ENCODE data around the gene CRLF2.
"Not testable (repeated sequence)": the region's sequence is repeated elsewhere in the genome, so short reads cannot be mapped to it uniquely, and the experiment has no call there.

CRLF2 gene

GRCh38 chrX:1212532-1212931, at the start of gene CRLF2:
Gene CRLF2, minus strand, starts transcription at chrX:1212649. Its CDS starts 15 bp downstream, at chrX:1212634.
- no peak for DNase-seq (ENCODE audit: low spot score)

- DNase-seq (ENCODE audit: low spot score) = not testable (repeated sequence)
These were observed 49.3 kb upstream of the CRLF2 start for GRCh38 chrX:1261771-1262170.

- DNase-seq (ENCODE audit: low spot score) = no peak
These were observed 48.8 kb upstream of the CRLF2 start for GRCh38 chrX:1261285-1261684.

GRCh38 chrX:1252861-1253260, 40.4 kb upstream of the CRLF2 start:
- no peak for DNase-seq (ENCODE audit: low spot score)

- no peak for DNase-seq (ENCODE audit: low spot score)
These were observed 36.8 kb upstream of the CRLF2 start for GRCh38 chrX:1249101-1249887.

GRCh38 chrX:1248331-1249061, 36.0 kb upstream of the CRLF2 start:
- no peak for DNase-seq (ENCODE audit: low spot score)

- DNase-seq (ENCODE audit: low spot score) = peak; percentile 55
These were observed 34.4 kb upstream of the CRLF2 start for GRCh38 chrX:1246816-1247215.

- DNase-seq (ENCODE audit: low spot score) = no peak
These were observed 32.0 kb upstream of the CRLF2 start for GRCh38 chrX:1244164-1245076.

GRCh38 chrX:1242891-1243402, 30.5 kb upstream of the CRLF2 start:
- no peak for DNase-seq (ENCODE audit: low spot score)

- not testable (repeated sequence) for DNase-seq (ENCODE audit: low spot score)
These were observed 28.1 kb upstream of the CRLF2 start for GRCh38 chrX:1240551-1240950.

- no peak for DNase-seq (ENCODE audit: low spot score)
These were observed 27.3 kb upstream of the CRLF2 start for GRCh38 chrX:1239681-1240142.

- no peak for DNase-seq (ENCODE audit: low spot score)
These were observed 19.5 kb upstream of the CRLF2 start for GRCh38 chrX:1231850-1232465.

GRCh38 chrX:1228101-1228500, 15.7 kb upstream of the CRLF2 start:
- DNase-seq (ENCODE audit: low spot score) = not testable (repeated sequence)

- no peak for DNase-seq (ENCODE audit: low spot score)
These were observed 13.8 kb upstream of the CRLF2 start for GRCh38 chrX:1226249-1226648.

- DNase-seq (ENCODE audit: low spot score) = no peak
These were observed 12.5 kb upstream of the CRLF2 start for GRCh38 chrX:1224954-1225353.

- DNase-seq (ENCODE audit: low spot score) = no peak
These were observed 10.8 kb upstream of the CRLF2 start for GRCh38 chrX:1223242-1223600.

GRCh38 chrX:1222531-1223241, 10.2 kb upstream of the CRLF2 start:
- DNase-seq (ENCODE audit: low spot score) = peak; percentile 33

GRCh38 chrX:1221296-1221845, 8.9 kb upstream of the CRLF2 start:
- DNase-seq (ENCODE audit: low spot score) = no peak

- no peak for DNase-seq (ENCODE audit: low spot score)
These were observed 5.8 kb upstream of the CRLF2 start for GRCh38 chrX:1218286-1218685.

- no peak for DNase-seq (ENCODE audit: low spot score)
These were observed 2.8 kb upstream of the CRLF2 start for GRCh38 chrX:1215123-1215823.

Measured in LoVo (cell line).